Loucy (cell line): ENCODE data around the gene EXOSC10.

ENCODE experiments used
- H2AFZ ChIP-seq: fragments of 200-600 bp; sonication (generic); 2 replicates; pipeline ENCODE4 v1.6.0; 2016; ENCODE audit warnings: antibody characterized with exemption, mild to moderate bottlenecking, low read length, moderate library complexity
- H3F3A ChIP-seq: fragments of 200-600 bp; 2 replicates; pipeline ENCODE4 v1.6.0; 2016; ENCODE audit warnings: antibody characterized with exemption, low read depth, mild to moderate bottlenecking
- H3K27me3 ChIP-seq: fragments of 200-600 bp; sonication (generic); 2 replicates; pipeline ENCODE4 v1.6.1; 2014; ENCODE audit warnings: low read length, mild to moderate bottlenecking; ENCODE audit not compliant: insufficient read depth, poor library complexity, severe bottlenecking
- H3K36me3 ChIP-seq: fragments of 200-600 bp; sonication (generic); 2 replicates; pipeline ENCODE4 v1.6.1; 2016; ENCODE audit warnings: low read length; ENCODE audit not compliant: insufficient read depth
- H3K4me1 ChIP-seq: fragments of 200-600 bp; sonication (generic); 2 replicates; pipeline ENCODE4 v1.5.1; 2014; ENCODE audit warnings: low read length, mild to moderate bottlenecking; ENCODE audit not compliant: insufficient read depth, poor library complexity, severe bottlenecking
- H3K4me2 ChIP-seq: fragments of 200-600 bp; sonication (generic); 2 replicates; pipeline ENCODE4 v1.6.0; 2014; ENCODE audit warnings: antibody characterized with exemption, low read length, low read depth, mild to moderate bottlenecking; ENCODE audit not compliant: poor library complexity, severe bottlenecking
- H3K4me3 ChIP-seq: fragments of 200-600 bp; sonication (generic); 2 replicates; pipeline ENCODE4 v1.5.1; 2014; ENCODE audit warnings: low read length, mild to moderate bottlenecking, mixed read lengths; ENCODE audit not compliant: poor library complexity, severe bottlenecking
- H3K79me2 ChIP-seq: fragments of 200-600 bp; sonication (generic); 2 replicates; pipeline ENCODE4 v1.6.1; 2014; ENCODE audit warnings: low read length; ENCODE audit not compliant: insufficient read depth
- H3K9ac ChIP-seq: fragments of 200-600 bp; sonication (generic); 2 replicates; pipeline ENCODE4 v1.6.0; 2014; ENCODE audit warnings: mild to moderate bottlenecking, low read depth, low read length, moderate library complexity; ENCODE audit not compliant: poor library complexity, severe bottlenecking
- H3K9me2 ChIP-seq: fragments of 200-600 bp; sonication (generic); replicated peaks from 2 replicates; pipeline ENCODE4 v1.6.1; 2016; ENCODE audit warnings: low read depth, low read length, mixed read lengths
- H3K9me3 ChIP-seq: fragments of 200-600 bp; sonication (generic); 2 replicates; pipeline ENCODE4 v1.6.1; 2014; ENCODE audit warnings: mild to moderate bottlenecking, antibody characterized with exemption, low read length, low read depth; ENCODE audit not compliant: insufficient read depth
- H4K20me1 ChIP-seq: fragments of 200-600 bp; sonication (generic); 2 replicates; pipeline ENCODE4 v1.6.0; 2014; ENCODE audit warnings: antibody characterized with exemption, low read length, mild to moderate bottlenecking; ENCODE audit not compliant: insufficient read depth, poor library complexity, severe bottlenecking
- CTCF ChIP-seq: fragments of 200-600 bp; sonication (generic); conservative IDR thresholded peaks from 2 replicates; pipeline ENCODE4 v1.5.1; 2014; ENCODE audit warnings: mild to moderate bottlenecking, antibody characterized with exemption, low read length
- EZH2phosphoT487 ChIP-seq: fragments of 200-600 bp; IDR thresholded peaks from 2 replicates; pipeline ENCODE4 v1.6.1; 2018; ENCODE audit warnings: antibody characterized with exemption, mild to moderate bottlenecking, moderate library complexity, borderline replicate concordance

EXOSC10 gene

DNA sequence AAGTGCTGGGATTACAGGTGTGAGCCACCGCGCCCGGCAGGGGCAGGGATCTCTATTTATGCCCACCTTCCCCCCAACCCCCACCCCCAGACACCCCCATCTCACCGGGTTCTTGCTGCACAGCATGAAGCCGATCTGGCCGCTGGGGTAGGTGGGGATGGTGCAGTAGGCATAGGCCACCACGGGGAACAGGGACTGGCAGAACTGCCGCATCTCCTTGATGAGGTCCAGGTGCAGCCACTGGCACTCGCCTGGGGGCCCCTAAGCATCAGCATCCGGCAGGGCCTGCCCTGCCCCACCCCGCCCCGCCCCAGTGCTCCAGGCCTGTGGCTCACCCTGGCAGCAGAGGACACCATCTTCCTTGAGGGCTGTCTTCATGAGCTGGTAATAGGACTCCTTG lies 44.0 kb downstream of the EXOSC10 start:
- H3K9ac ChIP-seq = no peak overlapping the region
- H3K36me3 ChIP-seq = peaks cover 11% of the 10 kb centered on the region; the same call in 1 of the 2 replicates
- H3K79me2 ChIP-seq = peaks cover 31% of the 10 kb centered on the region
- H2AFZ ChIP-seq = no peak overlapping the region
- no peaks in the 10 kb centered on the region for H3K9me3 ChIP-seq
- peaks cover 2% of the 10 kb centered on the region for H3K4me1 ChIP-seq
- H3K27me3 ChIP-seq = no peaks in the 10 kb centered on the region
- TF ChIP-seq CTCF (no peak), EZH2phosphoT487 (no peak)
- H3K4me3 ChIP-seq = no peak overlapping the region
- peaks cover 16% of the 10 kb centered on the region for H4K20me1 ChIP-seq
- no peaks in the 10 kb centered on the region for H3F3A ChIP-seq
- H3K9me2 ChIP-seq = no peaks in the 10 kb centered on the region
- no peak overlapping the region for H3K4me2 ChIP-seq

DNA sequence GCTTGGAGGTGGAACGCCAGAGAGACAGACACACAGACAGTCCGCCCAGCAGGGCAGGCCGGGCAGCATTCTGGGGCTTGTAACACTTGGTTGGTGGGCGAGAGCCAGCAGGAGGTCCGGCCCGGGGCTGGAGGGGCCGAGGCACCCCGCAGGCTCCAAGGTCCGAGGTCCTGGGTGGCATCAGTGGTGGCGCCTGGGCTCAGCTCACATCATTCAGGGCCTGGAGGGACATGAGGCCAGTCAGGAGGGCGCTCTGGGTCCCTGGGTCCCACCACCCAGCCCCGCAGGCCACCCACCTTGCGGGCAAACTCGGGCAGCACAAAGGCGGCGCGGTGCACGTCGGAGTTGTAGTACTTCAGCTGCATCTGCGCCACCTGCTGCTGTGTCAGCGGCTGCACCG lies 45.0 kb downstream of the EXOSC10 start:
- Histone ChIP-seq H4K20me1 (peaks cover 16% of the 10 kb centered on the region), H2AFZ (no peak overlapping the region), H3F3A (no peaks in the 10 kb centered on the region), H3K79me2 (peaks cover 26% of the 10 kb centered on the region), H3K4me3 (no peak overlapping the region), H3K27me3 (no peaks in the 10 kb centered on the region), H3K4me1 (no peaks in the 10 kb centered on the region), H3K9ac (no peak overlapping the region), H3K9me2 (no peaks in the 10 kb centered on the region), H3K9me3 (no peaks in the 10 kb centered on the region), H3K4me2 (no peak overlapping the region), H3K36me3 (peaks cover 11% of the 10 kb centered on the region; the same call in 1 of the 2 replicates)
- TF ChIP-seq CTCF = no peak
- no peak for TF ChIP-seq EZH2phosphoT487

GRCh38 chr1:11054181-11054580 lies 45.5 kb downstream of the EXOSC10 start:
- H3K9me2 ChIP-seq = no peaks in the 10 kb centered on the region
- H3K4me3 ChIP-seq = no peak overlapping the region
- H3K36me3 ChIP-seq = peaks cover 11% of the 10 kb centered on the region; the same call in 1 of the 2 replicates
- H4K20me1 ChIP-seq = peaks cover 12% of the 10 kb centered on the region
- H3K4me1 ChIP-seq = no peaks in the 10 kb centered on the region
- H3K27me3 ChIP-seq = no peaks in the 10 kb centered on the region
- no peak overlapping the region for H3K9ac ChIP-seq
- H2AFZ ChIP-seq = no peak overlapping the region
- TF ChIP-seq EZH2phosphoT487 (no peak), CTCF (no peak)
- no peak overlapping the region for H3K4me2 ChIP-seq
- H3F3A ChIP-seq = no peaks in the 10 kb centered on the region
- no peaks in the 10 kb centered on the region for H3K9me3 ChIP-seq
- H3K79me2 ChIP-seq = peaks cover 21% of the 10 kb centered on the region
